Heart left ventricle (tissue), 13 donors: ENCODE data around the gene HSPB7.

Experiments
- POLR2A ChIP-seq, 2 donors: fragments of 450-650 bp; IDR thresholded peaks; one replicate each; pipeline ENCODE4 v1.6.1; 2017; ENCODE audit warnings: antibody characterized with exemption in 2 of 2, mild to moderate bottlenecking in 2 of 2, moderate library complexity in 2 of 2
- TF ChIP-seq, protein P1 (sequence below), 12 donors: fragments of 200-600 bp; sonication (generic) in 4 of 12; IDR thresholded peaks; one replicate each; pipeline versions ENCODE4 v1.5.0 to v1.8.0; 2018 to 2022; ENCODE audit warnings: antibody characterized with exemption in 12 of 12, mild to moderate bottlenecking in 5 of 12
- donor health status: ischemic (EF 13 %, LVEDD 7.1; RV severe dilation, severe dysfunction).
- donor health status: DM: no; HTN: yes; CAD: no.
- donor health status: DM: no; HTN: no; CAD: no.
- donor health status: ischemic (EF 25% LVEDD 6.9; RV normal size, moderate dysfunction).
- donor health status: ischemic (EF 25% LVEDD 5.7; RV mildly dilated, moderate dysfunction).
- donor health status: ischemic (EF 35%, LVEDD 5.7; RV mildly dilated, moderate dysfunction).
- donor health status: nonischemic (EF 11% LVEDD 7.7; RV severe dilation, severe dysfunction).
- donor health status: DM: yes; HTN: yes; CAD: no.
- donor health status: PGD.
- donor health status: ischemic (EF 29% LVEDD 5.4; RV normal size, mild dysfunction).
- donor health status: nonischemic (EF 23%, LVEDD 6.1; RV moderate dilation, normal function).

DNA sequence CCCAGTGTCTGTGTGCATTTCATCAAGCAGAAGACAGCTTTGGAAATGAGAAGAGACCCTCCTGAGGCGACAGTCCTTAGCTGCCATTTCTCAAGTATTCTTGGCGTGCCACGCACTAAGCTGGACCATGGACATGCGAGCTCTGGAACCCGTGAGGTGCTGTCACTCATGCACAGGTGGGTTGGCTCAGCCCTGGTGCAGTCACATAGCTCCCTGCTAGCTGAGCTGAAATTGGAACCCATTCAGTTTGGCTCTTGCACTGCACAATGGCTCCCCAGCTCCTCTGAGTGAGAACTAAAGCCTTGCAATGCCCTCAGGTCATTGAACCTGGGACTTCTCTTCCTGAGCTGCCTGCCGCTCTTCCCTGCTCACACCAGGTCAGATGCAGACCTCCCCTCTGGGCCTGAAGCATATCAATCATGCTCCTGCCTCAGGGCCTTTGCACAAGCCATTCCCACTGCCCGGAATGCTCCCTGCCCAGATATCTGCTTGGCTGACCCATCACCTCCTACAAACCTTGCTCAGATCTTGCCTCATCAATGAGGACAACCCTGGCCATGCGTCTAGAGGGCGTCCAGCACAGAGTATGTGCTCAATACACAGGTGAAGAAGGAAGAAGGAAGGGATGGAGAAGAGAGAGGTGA is 20.1 kb downstream of the HSPB7 start:
- TF ChIP-seq, protein P1, sequence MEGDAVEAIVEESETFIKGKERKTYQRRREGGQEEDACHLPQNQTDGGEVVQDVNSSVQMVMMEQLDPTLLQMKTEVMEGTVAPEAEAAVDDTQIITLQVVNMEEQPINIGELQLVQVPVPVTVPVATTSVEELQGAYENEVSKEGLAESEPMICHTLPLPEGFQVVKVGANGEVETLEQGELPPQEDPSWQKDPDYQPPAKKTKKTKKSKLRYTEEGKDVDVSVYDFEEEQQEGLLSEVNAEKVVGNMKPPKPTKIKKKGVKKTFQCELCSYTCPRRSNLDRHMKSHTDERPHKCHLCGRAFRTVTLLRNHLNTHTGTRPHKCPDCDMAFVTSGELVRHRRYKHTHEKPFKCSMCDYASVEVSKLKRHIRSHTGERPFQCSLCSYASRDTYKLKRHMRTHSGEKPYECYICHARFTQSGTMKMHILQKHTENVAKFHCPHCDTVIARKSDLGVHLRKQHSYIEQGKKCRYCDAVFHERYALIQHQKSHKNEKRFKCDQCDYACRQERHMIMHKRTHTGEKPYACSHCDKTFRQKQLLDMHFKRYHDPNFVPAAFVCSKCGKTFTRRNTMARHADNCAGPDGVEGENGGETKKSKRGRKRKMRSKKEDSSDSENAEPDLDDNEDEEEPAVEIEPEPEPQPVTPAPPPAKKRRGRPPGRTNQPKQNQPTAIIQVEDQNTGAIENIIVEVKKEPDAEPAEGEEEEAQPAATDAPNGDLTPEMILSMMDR (IDR thresholded peaks at IDR 0.05), result no peak
- no peak for TF ChIP-seq POLR2A (IDR thresholded peaks at IDR 0.05)
